Endothelial cell of hepatic sinusoid (primary cell): ENCODE results near the gene NOC4L.
"Not testable (repeated sequence)": the region's sequence is repeated elsewhere in the genome, so short reads cannot be mapped to it uniquely, and the experiment has no call there.

Experiments
- in situ Hi-C: cut with HindIII; loops from 2 replicates; pipeline ENCODE4 v1.10.0; 2017; ENCODE audit warnings: low sequenced_read_pairs

Gene NOC4L

GRCh38 chr12:132141976-132142678, 2.1 kb upstream of the NOC4L start:
- in situ Hi-C loops = no loop called here

DNA sequence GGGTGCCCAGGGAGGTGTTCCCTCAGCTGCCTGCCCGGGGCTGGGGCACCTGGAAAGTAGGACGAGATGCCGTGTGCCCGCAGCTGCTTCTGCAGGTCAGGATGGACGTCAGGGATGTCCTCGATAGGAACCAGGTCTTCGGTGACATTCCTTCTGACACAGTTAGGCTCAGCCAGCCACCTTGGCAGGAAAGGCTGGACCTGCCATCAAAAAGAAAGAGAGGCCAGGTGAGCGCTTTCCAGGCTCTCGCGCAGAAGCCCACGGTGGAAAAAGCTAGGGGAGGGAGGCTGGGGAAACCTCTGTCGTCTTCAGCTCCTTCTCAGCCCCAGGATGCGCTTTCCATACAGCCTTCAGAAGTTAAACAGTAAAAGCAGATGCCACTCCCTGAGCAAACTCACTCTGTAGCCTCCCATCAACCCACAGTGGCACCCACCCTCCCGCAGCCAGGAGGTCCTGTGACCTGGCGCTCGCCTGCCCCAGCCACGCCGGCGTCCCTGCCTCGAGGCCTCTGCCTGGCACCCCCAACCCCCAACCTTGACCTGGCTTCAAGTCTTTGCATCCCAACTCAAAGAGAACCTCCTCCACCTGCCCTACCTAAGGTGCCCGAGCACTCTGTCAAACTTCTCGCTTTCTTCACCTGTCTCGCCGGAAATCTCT, 1.4 kb upstream of the NOC4L start:
- in situ Hi-C loops = no loop called here

DNA sequence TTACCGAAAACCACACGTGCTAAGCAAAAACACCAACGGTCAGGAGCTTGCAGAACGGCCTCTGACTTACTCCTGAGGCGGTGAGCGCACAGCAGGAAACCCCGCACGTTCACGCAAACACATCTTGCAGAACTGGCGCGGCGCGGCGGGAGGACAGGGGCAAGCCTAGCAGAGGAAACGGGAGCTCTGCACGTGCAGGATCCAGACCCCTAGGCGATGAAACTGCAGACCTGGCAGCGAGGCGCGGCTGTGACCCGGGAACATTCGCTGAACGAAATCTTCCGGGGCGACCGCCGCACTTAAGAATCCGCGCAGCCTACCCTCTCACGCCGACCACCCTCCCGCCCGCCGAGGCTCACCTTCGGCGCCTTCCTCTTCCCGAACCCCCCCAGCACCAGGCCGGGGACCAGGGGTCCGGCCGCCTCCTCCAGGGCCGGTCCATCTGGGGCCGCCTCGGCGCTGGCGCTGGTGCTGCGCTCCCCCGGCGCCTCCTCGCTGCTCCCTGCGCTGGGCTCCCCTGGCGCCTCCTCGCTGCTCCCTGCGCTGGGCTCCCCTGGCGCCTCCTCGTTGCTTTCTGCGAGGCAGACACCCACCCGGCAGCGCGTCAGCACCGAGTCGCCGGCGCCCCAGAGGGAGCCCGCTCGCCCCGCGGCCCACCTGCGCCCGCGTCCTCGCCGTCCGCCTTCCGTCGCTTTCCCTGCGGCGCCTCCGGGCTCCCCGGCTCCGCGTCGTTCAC, 753 bp upstream of the NOC4L start:
- in situ Hi-C loops = no loop called here

- in situ Hi-C loops = no loop called here
These were observed 532 bp downstream of the NOC4L start for GRCh38 chr12:132144810-132145168.

- in situ Hi-C loops = no loop called here
These were observed 1.1 kb downstream of the NOC4L start for GRCh38 chr12:132145334-132145733.

- in situ Hi-C loops = no loop called here
These were observed 1.8 kb downstream of the NOC4L start for GRCh38 chr12:132146098-132146497.

DNA sequence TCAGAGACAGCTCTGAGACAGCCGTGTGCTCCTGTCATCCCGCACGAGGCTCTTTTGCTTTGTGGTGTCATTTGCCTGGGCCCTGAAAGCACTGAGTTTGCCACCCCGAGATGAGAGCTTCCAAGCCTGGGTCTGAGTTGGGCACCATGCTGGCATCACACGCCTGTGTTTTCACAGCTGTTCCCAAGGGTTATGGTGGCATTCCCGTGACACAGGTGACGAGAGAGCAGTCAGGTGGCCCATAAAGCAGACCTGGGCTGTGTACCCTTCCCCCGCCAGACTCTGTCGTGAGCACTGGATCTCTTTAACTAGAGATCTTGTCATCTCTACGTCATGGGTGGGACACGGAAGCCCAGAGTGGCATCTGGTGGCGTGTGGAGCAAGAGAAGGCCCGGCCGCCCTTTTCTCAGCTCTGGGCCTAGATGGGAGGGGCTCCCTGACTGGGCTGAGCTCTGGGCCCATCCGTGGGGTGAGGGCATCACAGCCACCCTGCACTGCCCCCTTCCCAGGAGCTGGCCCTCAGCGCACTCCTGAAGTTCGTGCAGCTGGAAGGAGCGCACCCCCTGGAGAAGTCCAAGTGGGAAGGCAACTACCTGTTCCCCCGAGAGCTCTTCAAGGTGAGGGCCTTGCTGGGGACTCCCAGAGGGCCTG, 2.6 kb downstream of the NOC4L start:
- in situ Hi-C loops = no loop called here

GRCh38 chr12:132147423-132148367, 3.4 kb downstream of the NOC4L start:
- in situ Hi-C loops = no loop called here

- in situ Hi-C loops = no loop called here
These were observed 4.2 kb downstream of the NOC4L start for GRCh38 chr12:132148368-132149045.

- in situ Hi-C loops = not testable (repeated sequence)
These were observed 5.3 kb downstream of the NOC4L start for GRCh38 chr12:132149526-132149925.

DNA sequence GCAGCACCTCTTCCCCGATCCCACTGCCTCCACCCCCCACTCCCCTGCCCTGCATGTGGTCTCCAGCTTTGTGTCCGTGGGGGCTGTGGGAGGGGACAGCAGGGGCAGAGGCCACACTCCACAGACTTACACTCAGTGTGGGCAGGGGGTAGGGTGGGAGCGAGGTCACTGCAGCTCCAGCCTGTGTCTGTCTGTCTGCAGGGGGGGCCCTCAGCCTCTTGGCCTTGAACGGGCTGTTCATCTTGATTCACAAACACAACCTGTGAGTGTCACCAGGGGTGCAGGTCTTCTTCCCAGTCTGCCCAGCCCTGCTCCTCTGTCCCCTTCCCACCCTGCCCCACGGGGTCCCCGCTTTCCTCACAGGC, 6.5 kb downstream of the NOC4L start:
- in situ Hi-C loops = no loop called here

DNA sequence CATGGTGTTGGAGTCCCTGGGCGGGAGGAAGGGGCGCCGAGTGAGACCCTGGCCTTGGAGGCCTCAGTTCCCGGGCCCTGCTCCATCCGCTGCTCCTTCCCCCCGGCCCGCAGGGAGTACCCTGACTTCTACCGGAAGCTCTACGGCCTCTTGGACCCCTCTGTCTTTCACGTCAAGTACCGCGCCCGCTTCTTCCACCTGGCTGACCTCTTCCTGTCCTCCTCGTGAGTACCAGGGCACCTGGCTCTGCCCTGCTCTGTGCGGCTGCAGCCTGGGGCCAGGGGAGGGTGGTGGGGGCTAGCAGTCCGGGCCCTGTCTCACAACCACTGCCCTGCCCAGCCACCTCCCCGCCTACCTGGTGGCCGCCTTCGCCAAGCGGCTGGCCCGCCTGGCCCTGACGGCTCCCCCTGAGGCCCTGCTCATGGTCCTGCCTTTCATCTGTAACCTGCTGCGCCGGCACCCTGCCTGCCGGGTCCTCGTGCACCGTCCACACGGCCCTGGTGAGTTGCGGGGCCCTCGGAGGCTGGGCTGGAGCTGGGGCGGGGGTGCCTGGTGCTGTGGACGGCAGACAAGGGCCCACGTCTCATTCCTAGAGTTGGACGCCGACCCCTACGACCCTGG, 7.0 kb downstream of the NOC4L start:
- in situ Hi-C loops = no loop called here

DNA sequence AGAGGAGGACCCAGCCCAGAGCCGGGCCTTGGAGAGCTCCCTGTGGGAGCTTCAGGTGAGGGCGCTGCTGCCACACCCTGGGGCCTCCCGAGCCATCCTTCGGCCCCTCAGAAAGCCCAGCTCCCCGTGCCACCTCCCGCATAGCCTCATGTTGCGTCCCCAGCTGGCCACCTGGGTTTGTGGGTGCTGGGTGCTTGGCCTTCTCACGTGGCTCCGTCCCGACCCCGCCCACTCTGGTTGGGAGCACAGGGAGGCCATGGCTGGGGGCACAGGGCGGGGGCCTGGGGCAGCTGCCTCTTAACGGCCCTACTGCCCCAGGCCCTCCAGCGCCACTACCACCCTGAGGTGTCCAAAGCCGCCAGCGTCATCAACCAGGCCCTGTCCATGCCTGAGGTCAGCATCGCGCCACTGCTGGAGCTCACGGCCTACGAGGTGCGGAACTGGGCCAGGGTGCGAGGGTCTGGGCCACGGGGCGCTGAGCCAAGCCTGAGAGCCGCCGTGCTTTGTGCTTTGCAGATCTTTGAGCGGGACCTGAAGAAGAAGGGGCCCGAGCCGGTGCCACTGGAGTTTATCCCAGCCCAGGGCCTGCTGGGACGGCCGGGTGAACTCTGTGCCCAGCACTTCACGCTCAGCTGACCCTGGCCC, 7.6 kb downstream of the NOC4L start:
- in situ Hi-C loops = no loop called here

DNA sequence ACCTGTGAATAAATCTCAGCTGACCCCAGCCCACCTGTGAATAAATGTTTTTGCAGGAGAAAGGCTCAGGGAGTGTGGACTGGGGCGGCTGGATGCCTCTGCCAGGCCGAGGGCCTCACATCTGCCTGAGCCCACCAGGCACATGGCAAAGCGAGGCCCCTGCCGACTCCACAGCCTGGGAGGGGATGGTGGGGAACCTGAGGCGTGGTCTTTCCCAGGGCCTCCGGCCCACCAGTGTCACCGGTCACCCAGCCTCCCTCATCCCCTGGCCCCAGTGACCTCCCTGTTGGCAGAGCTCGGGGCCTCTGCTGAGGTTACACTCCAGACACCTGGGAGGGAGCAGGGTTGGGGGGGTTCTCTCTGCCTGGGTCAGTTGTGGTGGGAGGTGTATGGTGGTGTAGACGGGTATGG, 8.2 kb downstream of the NOC4L start:
- in situ Hi-C loops = no loop called here

GRCh38 chr12:132152953-132153352, 8.7 kb downstream of the NOC4L start:
- in situ Hi-C loops = no loop called here

- in situ Hi-C loops = no loop called here
These were observed 9.5 kb downstream of the NOC4L start for GRCh38 chr12:132153501-132154340.

DNA sequence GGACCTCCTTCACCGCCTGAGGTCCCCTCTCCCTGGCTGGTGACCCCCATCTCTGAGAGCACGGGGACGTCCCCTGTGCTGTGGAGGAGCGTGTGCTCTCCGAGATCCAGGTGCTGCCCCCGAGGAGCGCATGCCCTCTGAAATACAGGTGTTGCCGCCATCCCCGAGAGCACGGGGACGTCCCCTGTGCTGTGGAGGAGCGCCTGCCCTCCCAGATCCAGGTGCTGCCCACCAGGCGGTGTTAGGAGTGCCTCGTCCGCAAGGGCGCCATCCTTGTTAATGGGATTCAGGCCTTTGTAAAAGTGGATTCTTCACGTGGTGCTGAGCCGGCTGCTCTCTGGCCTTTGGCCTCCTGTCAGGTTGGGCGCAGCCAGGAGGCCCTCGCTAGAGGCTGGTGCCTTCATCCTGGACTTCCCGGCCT, 10.1 kb downstream of the NOC4L start:
- in situ Hi-C loops = no loop called here
